ENCODE measurements around the gene STAB1.
"Not testable (repeated sequence)": the region's sequence is repeated elsewhere in the genome, so short reads cannot be mapped to it uniquely, and the experiment has no call there.

The STAB1 gene

DNA sequence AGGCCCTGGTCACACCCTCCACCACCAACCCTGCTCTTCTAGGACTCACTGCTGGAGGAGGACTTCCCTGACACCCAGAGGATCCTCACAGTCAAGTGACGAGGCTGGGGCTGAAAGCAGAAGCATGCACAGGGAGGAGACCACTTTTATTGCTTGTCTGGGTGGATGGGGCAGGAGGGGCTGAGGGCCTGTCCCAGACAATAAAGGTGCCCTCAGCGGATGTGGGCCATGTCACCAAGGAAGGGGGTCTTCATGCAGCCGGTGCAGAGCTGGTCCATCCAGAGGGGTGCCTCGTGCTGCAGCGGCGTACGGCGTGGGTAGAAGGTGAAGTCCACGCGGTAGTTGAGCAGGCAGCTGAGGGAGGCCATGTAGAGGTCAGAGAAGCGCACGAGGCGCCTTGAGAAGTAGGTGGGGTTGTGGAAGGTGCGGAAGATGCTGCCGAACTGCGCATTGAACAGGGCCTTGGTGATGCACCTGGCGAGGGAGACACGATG, 29.2 kb downstream of the STAB1 start:
- Histone ChIP-seq H3K36me3 (peaks cover 0 to 34% (median 27%) of the 10 kb centered on the region in 3 donors), H3K27me3 (no peaks in the 10 kb centered on the region), H3K4me3 (peak overlapping the region in 1 of 2 donors; percentile 36), H3K27ac (peak overlapping the region; percentile 74 to 92), H3K9me3 (no peaks in the 10 kb centered on the region), H3K4me1 (peaks cover 0 to 37% (median 26%) of the 10 kb centered on the region in 4 donors)
- no peak for DNase-seq
- TF ChIP-seq, protein P1, sequence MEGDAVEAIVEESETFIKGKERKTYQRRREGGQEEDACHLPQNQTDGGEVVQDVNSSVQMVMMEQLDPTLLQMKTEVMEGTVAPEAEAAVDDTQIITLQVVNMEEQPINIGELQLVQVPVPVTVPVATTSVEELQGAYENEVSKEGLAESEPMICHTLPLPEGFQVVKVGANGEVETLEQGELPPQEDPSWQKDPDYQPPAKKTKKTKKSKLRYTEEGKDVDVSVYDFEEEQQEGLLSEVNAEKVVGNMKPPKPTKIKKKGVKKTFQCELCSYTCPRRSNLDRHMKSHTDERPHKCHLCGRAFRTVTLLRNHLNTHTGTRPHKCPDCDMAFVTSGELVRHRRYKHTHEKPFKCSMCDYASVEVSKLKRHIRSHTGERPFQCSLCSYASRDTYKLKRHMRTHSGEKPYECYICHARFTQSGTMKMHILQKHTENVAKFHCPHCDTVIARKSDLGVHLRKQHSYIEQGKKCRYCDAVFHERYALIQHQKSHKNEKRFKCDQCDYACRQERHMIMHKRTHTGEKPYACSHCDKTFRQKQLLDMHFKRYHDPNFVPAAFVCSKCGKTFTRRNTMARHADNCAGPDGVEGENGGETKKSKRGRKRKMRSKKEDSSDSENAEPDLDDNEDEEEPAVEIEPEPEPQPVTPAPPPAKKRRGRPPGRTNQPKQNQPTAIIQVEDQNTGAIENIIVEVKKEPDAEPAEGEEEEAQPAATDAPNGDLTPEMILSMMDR (IDR thresholded peaks at IDR 0.05) = no peak
- intact Hi-C loops (cut with DNase I; ENCODE audit: low total_unique reads) = no loop called here

DNA sequence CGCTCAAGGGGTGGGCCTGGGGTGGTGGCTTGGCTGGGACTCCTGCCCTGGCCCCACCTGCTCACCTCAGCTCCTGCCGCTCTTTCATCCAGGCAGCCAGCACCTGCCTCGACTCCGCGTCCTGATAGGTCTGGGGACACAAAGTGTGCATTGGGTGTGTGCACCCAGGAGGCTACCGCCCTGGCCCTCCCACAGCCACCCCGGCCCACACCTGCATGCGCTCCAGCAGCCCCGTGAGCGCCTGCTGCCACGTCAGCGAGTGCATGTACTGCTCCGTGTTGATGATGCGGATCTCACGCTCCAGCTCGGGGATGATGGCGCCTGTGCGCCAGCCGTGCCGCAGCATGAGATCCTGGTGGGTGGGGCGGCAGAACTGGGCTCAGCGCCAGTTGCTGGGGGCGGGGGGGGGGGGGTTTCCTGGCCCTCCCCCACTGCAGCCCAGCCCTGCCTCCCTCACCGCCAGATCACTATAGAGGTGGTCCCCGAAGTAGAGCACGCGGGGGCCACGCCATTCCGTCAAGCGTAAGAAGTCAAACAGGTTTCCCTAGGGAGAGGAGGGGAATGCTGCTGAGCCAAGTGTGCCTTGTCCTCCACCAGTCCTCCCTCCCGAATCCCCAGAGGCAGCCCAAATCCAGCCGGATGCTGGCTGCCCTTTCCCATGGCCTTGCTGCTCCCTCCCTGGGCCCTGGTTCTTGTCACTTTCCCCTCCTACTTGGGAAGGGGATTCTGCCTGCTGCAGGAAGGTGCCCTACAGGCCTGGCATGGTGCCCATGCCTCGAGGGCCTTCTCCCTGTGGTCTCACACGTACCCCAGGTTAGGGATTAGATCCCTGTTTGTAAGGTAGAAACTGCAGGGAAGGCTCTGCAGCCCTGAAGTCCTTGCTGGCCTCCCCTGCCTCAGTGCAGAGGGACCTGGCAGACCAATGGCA, 29.9 kb downstream of the STAB1 start:
- peak overlapping the region in 1 of 2 donors; percentile 36 for H3K4me3 ChIP-seq
- DNase-seq = peak in 1 of 2 donors; percentile 92
- TF ChIP-seq, protein P1 (IDR thresholded peaks at IDR 0.05) = no peak
- no peaks in the 10 kb centered on the region for H3K27me3 ChIP-seq
- peaks cover 0 to 44% (median 33%) of the 10 kb centered on the region in 4 donors for H3K4me1 ChIP-seq
- peak overlapping the region; percentile 74 to 92 for H3K27ac ChIP-seq
- intact Hi-C loops (cut with DNase I; ENCODE audit: low total_unique reads) = no loop called here
- peaks cover 0 to 34% (median 27%) of the 10 kb centered on the region in 3 donors for H3K36me3 ChIP-seq
- no peaks in the 10 kb centered on the region for H3K9me3 ChIP-seq

DNA sequence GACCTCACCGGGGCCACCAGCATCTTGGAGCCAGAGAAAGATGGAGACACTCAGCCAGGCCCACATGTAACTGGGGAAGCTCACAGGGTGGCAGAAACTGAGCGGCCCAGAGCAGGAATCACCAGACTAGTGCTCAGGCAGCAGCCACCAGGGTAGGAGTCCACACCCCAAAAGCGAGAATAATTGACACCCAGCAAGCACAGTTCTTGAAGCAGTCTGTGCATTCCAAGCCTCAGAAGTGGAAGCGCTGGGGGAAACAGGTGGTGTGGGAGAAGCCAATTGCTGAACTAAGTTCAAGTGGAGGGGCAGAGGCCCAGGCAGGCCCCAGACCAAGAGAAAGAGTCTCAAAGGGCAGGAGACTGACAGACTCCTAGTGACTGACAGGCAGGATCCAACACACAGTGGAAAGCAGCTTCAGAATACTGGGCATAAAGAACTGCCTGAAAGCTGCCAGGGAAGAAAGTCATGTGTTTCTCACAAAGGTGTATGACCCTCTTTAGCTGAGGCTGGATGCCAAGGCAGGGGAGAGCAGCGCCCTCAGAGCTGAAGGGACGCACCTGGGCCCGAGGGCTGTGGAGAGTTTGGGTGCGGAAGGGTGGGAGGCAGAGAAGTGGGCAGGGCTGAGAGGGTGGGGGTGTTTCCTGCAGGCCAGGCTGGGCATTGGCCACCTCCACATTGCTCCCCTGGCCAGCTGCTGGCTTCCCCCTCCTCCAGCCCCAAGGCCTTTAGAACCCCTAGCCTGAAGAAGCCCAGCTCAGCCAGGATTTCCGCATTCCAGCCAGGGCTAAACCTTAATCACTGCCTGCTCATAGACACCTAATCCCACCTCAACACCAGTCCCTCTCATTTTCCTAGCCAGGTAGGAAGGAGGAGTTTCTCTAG, 30.8 kb downstream of the STAB1 start:
- no peak overlapping the region for H3K4me3 ChIP-seq
- H3K27ac ChIP-seq = peak overlapping the region; percentile 74 to 92
- H3K4me1 ChIP-seq = peaks cover 0 to 54% (median 41%) of the 10 kb centered on the region in 4 donors
- no peaks in the 10 kb centered on the region for H3K27me3 ChIP-seq
- TF ChIP-seq, protein P1 (IDR thresholded peaks at IDR 0.05) = no peak
- peaks cover 0 to 34% (median 27%) of the 10 kb centered on the region in 3 donors for H3K36me3 ChIP-seq
- intact Hi-C loops (cut with DNase I; ENCODE audit: low total_unique reads) = no loop called here
- no peaks in the 10 kb centered on the region for H3K9me3 ChIP-seq
- peak in 1 of 2 donors; percentile 64 for DNase-seq

DNA sequence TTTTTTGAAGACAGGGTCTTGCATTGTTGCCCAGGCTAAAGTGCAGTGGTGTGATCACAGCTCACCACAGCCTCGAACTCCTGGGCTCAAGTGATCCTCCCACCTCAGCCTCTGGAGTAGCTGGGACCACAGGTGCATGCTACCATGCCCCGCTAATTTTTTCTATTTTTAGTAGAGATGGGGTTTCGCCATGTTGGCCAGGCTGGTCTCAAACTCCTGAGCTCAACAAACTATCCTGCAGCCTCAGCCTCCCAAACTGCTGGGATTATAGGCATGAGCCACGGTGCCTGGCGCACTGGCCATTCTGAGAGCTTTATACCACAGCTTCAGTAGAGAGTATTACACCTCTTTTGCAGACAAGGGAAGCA, 31.5 kb downstream of the STAB1 start:
- H3K27me3 ChIP-seq; H3K9me3 ChIP-seq; H3K4me3 ChIP-seq; intact Hi-C loops (cut with DNase I; ENCODE audit: low total_unique reads): not testable (repeated sequence)
- Histone ChIP-seq H3K27ac (peak overlapping the region; percentile 74 to 92), H3K36me3 (peaks cover 0 to 34% (median 27%) of the 10 kb centered on the region in 3 donors), H3K4me1 (peaks cover 0 to 61% (median 47%) of the 10 kb centered on the region in 4 donors)
- DNase-seq = peak in 1 of 2 donors; percentile 42

DNA sequence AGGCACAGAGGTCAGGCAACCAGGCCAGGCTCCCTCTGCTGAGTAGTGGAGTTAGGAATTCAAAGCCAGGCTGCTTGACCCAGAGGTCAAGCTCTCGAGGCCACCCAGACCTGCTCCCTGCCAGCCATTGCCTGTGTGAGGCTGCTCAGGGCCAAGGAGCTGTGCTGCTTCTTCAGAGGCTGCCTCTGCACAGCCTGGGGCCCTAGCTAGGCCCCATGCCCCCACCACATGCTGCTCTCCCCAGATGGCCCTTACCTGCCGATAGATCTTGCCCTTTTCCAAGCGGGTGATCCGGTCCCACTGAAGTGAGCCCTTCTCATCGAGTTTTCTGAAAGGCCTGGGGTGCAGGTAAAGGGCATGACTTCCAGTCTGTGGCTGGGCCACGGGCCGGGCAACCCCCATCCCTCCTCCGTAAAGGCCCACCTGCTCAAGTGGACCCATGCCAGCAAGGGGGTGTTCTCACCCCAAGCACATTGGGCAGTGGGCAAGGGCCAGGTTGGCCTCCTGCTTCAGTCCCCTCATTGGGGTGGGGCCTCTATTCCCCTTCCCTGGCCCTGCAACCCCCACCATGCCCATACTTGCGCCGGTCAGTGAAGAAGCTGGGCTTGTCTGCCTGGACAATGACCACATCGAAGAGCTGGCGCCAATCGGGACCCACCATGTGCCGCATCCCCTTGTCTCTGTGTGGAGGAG, 32.0 kb downstream of the STAB1 start:
- intact Hi-C loops (cut with DNase I; ENCODE audit: low total_unique reads) = no loop called here
- Histone ChIP-seq H3K27me3 (no peaks in the 10 kb centered on the region), H3K36me3 (peaks cover 0 to 34% (median 27%) of the 10 kb centered on the region in 3 donors), H3K4me3 (no peak overlapping the region), H3K4me1 (peaks cover 0 to 66% (median 52%) of the 10 kb centered on the region in 4 donors), H3K9me3 (no peaks in the 10 kb centered on the region), H3K27ac (peak overlapping the region; percentile 1 to 92)
- DNase-seq = peak; percentile 20 to 65
- TF ChIP-seq, protein P1 (IDR thresholded peaks at IDR 0.05) = no peak

All from tibial artery (tissue), 4 donors.